HG02642 (cell line): Measurements from ENCODE around the gene CSAG3.

Source experiments
- ATAC-seq: cut with Tn5 transposase; IDR thresholded peaks from one replicate; pipeline ENCODE4 v1.9.1; 2021; ENCODE audit warnings: mild to moderate bottlenecking; ENCODE audit not compliant: unreplicated experiment, poor library complexity

CSAG3 gene

DNA sequence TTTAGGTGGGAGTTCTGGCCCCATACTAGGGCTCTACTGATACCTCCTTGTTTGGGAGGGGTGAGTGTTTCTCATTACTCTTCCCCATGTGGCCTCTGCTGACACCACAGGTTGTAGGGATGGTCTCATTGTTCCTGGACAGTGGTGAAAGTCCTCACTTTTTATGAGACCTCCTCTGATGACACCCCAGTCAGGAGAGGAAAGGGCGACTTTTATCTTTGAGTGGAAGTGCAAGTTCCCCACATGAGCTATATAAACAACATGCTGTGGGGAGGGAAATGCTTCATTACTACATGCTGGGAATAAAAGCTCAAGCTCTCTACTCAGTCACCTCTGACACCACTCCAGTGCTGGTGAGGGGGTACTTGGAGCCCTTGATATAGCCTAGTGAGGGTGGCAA is 39.9 kb downstream of the CSAG3 start:
- ATAC-seq = no peak

DNA sequence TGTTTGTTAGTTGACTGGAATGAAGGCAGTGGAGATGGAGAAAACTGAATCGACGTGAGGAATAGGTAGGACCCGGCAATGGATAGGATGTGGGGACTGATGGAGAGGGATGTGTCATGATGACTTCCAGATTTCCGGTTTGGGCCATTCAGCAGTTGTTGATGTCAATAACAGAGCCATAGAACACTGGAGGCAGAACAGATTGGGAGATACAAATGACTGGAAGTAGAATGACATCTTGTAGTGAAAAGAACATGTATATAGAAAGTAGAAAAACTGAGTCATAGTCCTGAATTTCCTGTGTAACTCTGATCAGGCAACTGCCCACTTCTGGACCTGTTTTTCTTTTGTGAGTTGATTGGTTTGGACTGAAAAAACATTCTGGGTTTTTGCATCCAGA is 47.0 kb downstream of the CSAG3 start:
- no peak for ATAC-seq
